Stimulated activated CD4-positive, alpha-beta T cell treated with anti-CD3 and anti-CD28 coated beads, Interleukin-12 subunit alpha, Interleukin-12 subunit beta, amount 100 ng/mL, for 4 hours (primary cell): ENCODE measurements around the gene PACSIN1.
"Not testable (repeated sequence)": the region's sequence is repeated elsewhere in the genome, so short reads cannot be mapped to it uniquely, and the experiment has no call there.

Source experiments
- DNase-seq: peaks from one replicate; pipeline ENCODE4 v3.0.0-alpha.2; 2020

Gene PACSIN1

DNA sequence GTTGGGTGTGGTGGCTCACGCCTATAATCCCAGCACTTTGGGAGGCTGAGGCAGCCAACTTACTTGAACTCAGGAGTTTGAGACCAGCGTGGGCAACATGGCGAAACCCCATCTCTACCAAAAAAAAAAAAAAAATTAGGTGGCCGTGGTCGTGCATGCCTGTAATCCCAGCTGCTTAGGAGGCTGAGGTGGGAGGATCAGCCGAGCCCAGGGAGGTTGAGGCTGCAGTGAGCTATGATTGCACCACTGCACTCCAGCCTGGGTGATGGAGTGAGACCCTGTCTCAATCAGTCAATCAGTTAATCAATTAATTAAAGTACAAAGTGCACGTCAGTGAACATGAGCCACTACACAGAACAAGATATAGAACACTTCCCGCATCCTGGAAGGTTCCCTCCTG, 21.0 kb downstream of the PACSIN1 start:
- DNase-seq: not testable (repeated sequence)

DNA sequence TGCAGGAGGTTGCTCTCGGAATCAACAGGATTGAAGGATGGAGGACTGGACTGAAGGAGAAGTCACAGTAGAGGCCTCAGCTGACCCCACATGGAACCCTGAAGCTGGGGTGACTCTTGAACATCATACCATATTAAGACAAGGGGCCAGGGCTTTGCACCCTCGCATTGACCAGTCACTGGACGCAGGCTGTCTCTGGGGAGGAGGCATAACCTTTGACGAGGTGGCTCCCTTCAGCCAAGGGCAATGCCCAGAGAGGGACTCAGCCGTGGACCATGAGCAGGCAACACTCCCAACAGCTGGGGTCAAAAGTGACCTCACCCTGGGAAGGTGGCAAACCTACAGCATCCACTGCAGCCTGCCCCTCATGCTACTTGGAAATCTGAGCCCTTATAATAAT, 21.7 kb downstream of the PACSIN1 start:
- DNase-seq: no peak

DNA sequence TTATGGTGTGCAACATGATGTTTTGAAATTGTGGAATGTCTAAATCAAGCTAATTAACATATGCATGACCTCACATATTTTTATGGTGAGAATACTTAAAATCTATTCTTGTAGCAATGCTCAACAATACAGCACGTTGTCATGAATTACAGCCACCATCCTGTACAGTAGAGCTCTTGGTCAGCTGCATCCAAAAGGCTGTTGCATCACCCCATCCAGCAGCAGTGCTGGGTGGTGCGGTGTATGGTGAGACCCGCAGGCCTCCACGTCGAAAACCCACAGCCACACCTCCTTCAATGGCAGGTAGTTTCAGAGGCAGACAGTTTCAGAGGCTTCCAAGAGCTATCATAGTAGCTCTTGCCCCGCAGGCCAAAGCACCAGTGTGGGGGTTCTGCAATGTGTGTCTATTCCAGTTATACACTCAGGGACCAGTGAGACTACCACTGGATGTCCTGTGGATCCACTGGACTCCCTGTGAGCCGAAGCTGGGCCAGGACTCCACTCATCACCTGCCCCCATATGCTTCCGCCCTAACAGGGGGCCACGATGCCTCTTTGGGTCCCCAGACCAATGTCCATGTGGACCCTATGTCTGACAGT, 23.4 kb downstream of the PACSIN1 start:
- no peak for DNase-seq

DNA sequence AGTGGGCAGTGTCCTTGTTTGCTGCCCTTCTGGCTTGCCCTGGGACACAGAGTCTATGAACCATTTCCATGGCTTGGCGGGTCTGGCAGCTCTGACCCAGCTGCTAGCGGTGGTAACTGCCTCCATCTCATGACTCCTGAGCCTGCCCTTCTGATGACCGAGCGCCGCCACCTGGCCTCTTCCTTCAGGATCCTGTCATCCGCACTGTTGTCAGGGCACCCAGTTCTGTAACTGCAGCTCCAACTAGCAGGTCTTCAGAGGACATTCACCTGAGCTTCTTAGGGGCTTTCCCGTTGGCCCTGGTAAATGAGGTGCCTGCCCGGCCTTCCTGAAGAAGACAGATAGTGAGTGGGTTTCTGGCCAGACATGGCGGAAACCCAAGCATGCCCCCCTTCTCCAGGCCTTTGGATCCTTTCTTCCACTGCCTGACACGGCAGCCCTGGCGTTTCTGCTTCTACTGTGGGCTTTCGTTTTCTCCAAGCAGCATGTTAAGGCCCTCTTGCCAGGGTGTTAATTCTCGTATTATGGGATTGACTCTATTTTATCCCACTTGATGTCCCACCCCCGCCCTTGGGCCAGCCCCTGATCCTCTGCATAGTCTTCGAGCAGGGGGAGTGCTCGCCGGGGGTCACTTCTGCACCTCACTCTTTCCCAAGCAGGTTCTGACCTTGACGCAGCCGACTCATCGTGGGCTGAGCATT, 24.7 kb downstream of the PACSIN1 start:
- DNase-seq: no peak

DNA sequence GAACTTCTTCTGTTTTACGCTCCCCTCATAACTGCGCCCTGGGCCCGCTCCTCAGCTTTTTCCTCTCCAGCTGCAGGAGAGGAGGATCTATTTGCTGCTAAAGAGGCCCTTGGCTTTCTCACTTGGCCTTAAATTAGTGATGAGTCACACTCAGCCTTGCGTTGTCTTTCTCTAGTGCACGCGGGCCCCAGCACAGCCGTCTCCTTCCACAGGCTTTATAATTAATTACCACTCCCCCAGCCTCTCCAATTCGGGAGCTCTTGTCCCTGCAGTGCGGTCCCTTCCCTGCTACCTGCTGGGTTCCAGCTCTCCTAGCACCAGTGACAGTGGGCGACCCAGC, 25.2 kb downstream of the PACSIN1 start:
- DNase-seq: no peak

DNA sequence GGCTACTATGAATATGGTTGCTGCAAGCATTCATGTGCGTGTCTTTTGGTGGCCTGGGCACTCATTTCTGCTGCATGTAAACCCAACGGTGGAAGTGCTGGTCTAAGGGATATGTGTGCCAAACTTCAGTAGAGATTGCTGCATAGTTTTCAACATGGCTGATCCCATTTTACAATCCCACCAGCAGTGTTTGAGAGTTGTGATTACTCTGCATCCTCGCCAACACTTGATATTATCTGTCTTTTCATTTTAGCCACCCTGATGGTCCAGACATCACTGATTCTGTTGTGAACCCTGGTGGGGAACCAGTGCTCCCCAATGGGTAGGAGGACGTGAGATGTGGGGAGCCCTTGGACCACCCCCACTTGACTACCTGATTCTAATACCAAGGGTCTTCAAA, 27.5 kb downstream of the PACSIN1 start:
- no peak for DNase-seq

DNA sequence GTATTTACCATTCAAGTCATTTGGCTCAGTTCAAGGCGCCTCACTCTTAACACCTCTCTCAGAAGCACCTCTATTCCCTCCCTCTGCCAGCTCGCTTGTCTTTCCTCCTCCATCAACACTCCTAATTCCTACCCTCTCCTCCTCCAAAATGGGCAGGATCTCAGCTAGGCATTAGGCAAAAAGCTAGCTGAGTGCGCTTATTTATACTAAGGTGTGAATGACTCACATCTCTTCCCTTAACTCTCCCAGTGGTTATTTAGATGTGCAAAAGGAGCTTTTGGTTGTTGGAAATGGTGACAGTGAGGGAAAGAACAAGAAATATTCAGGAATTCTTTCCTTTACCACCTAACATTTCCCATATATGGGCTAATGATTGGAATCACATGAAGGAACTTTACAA, 29.1 kb downstream of the PACSIN1 start:
- DNase-seq: no peak

DNA sequence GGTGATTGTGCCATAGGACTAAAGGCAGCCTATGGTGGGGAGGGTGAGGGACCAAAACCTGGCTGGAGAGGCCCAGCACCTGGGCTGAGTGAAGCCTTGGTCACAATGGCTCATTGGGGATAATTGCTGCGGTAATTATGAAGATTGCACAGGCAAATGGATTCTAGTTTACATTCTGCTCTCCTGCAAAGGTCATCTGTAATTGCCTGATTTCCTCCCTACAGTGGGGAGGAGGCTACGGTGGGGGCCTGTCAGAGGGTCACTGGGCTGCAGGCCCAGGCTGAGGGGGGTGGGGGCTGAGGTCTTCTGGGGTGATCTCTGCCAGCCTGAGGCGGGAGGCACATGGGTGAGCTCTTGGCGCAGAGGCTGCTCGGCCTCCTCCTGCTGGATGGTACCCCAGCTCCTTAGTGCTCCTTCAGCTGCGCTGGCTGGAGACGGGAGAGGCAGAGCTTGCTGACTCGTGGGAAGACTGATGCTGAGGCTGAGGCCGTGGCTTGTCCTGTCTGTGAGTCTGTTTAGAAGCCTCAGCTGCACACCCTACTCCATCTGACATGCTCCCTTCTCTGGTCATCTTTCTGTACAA, 30.3 kb downstream of the PACSIN1 start:
- DNase-seq: no peak

DNA sequence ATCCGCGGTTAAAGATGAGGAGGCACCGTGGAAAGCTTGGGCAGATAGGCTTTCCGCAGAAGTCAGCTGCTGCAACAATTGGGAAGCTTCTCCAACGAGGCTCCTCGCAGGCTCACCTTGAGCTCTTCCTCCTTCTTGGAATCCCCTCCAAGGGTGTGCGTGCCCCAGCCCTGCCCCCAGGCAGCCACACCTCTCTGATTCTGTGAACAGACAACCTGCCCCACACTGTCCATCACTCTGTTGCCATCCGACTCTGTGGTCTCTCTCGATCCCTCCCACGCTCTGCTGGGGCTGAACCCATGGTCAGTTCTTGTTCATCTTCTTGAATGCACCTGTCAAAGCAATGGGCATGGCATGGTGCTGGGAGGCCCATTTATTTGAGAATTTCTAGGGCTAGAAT, 31.5 kb downstream of the PACSIN1 start:
- DNase-seq: no peak

DNA sequence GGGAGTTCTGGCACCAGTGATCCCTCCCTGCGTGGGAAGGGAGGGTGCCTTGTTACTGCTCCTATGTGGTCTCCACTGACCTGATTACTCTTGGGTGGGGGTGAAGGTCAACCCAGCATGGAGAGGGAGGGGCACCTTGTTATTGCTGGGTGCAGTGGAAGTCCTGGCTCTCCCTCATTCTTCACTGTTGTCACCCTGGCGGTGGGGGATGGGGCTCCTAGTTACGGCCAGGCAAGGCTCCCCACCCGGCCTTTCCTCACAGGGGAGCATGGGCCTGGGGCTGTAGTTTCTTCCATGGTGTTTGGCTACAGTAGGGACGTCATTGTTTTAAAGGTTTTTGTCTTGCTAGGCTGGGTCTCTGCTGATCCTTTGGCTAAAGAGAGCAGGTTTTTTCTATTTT, 40.8 kb downstream of the PACSIN1 start:
- no peak for DNase-seq

DNA sequence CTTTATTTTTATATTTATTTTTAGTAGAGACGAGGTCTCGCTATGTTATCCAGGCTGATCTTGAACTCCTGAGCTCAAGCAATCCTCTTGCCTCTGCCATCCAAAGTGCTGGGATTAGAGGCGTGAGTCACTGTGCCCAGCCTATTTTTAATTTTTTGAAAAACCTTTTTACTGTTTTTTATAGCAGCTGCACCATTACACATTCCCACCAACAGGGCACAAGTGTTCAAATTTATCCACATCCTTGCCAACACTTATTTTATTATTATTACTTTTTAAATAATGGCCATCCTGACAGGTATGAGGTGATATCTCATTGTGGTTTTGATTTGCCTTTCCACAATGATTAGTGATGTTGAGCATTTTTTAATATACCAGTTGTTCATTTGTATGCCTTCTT, 42.5 kb downstream of the PACSIN1 start:
- no peak for DNase-seq

DNA sequence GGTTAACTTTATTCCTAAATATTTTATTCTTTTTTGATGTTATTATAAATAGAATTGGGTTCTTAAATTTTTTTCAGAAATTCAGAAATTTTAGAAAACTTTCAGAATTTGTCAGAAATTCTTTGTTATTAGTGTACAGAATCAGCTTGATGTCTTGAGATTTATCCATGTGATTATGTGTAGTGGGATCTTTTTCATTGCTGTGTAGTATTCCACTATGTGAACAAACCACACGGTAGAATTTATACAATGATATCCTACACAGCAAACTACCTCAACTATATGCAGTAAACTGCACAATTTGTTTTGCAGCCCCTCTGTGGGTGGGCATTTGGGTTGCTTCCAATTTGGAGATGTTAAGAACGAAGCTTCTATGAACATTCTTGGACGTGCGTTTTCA, 43.9 kb downstream of the PACSIN1 start:
- no peak for DNase-seq

DNA sequence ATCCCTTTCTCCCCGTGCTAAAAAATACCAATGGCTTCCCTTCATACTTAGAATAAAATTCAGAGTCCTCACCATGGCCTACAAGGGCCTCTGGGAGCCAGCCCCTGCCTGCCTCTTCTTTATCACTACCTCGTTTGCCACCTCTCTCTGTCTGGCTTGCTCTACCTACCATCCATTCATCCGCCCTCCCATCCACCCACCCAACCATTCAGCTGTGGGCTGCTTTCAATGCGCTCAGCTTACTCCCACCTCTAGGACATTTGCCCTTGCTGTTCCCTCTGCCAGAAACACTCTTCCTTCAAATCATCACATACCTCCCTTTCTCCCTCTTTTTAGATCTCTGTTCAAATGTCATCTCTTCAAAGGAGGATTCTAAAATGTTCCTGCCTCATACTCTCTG, 44.4 kb downstream of the PACSIN1 start:
- no peak for DNase-seq

DNA sequence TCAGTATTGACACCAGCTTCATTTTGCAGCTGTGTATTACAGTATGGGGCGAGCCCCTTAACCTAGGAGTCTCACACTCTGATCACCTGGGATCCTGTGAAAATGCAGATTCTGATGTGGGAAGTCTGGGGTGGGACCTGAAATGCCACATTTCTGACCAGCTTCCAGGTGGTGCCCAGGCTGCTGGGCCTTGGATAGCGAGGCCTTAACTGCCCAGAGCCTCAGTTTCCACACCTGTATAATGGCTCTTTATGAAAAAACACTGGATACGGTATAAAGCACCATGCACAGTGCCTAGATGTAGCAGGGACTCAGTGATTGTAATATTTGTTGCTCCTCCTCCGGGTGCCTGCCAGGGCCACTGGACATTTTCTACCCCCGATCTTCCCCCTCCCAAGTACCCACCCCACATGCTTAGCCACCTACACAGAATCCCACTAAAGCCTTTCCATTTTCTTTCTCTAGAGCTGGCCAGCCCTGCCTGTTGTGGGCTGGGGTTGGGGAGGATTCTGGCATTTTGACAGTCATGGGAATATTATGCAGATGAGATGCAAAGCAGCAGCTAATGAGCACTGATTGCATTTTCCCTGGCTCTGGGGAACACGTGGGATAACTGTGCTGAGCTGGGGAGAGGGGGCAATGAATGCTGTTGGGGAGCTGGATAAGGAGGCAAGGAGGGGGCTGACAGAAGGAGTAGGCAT, 45.5 kb downstream of the PACSIN1 start:
- DNase-seq: no peak

DNA sequence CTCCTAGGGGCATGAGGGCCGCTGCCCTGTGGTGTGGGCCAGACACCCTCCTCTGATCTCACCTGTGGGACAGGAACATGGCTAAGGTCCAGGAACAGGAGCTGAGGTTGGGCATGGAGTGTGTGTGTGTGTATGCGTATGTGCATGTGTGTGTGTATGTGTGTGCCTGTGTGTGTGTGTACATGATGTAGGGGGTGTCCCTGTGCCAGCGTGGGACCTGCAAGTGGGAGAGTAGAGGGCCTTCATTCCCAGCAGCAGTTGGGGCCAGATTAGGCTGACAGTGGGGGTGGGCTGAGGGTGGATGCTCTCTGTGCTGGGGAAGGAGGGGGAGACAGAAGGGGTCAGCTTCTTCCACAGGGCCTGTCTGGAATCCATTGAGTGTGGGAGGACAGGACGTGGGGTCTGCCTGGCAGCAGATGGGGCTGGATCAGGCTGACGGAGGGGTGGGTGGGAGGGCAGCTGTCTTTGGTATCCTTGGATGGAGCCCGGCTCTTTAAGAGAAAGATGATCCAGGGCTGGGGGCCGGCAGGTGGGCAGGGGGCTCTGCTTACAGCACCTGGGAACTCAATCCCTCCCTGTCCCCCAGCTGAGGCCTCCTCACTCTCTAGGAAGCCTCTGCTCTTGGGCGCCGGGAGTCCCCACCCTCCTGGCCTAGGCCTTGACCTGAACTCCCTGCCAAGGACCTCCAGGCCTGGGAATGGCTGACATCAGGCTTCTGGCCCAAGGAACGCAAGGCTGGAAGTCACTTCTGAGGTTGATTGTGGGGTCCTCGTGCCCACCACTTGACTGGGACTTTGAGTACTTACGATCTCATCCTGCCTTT, 46.2 kb downstream of the PACSIN1 start:
- DNase-seq: no peak

DNA sequence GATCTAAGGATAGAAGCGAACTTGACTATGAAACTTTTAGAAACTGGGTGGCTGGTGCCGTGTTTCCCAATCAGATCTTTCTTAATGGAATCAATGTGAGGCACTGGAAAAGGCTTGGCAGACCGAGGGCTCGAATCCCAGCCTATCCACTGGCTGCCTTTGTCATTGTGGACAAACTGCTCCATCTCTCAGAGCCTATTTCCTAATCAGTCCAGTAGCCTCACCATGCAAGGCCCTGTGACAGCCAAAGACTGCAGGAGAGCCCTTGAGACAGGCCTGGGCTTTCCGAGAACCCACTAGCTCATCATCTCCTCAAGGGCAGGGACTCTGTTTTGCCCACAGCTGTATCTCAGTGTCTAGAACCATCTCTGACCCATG, 46.9 kb downstream of the PACSIN1 start:
- no peak for DNase-seq

DNA sequence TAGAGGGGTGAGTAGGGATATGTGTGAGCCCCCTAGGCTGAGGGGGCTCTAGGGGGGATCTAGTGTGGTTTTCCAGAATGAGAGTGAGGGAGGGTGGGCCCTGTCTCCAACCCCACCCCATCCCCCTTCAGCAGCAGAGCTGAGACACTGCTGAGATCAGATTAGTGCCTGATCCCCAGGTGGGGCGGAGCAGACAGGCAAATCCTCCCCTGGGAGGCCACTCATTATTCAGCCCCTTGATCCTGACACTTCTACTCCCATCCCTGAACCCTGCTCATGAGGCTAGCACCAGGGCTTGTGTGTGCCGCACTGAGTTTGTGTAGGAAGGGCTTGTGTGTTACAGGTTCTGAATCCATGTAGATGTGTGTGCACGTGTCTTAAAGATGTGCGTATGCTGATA, 47.8 kb downstream of the PACSIN1 start:
- DNase-seq: no peak

DNA sequence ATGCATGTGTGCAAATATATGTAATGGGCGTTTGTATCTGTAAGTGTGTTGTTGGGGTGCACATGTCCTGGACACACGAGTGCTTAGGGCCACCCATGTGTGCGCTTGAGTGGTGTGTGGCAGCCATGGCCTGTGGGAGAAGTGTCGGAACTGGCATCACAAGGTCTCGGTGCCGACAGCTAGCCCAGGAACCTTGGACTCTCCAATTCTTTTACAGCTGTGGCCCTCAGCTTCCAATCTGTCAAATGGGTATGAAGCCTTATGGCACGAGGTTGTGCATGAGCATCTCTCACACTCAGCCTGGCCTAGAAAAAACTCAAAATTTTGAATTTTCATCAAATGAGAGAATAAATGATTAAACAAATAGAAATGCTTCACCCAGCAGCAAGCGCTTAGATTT, 48.2 kb downstream of the PACSIN1 start:
- no peak for DNase-seq

DNA sequence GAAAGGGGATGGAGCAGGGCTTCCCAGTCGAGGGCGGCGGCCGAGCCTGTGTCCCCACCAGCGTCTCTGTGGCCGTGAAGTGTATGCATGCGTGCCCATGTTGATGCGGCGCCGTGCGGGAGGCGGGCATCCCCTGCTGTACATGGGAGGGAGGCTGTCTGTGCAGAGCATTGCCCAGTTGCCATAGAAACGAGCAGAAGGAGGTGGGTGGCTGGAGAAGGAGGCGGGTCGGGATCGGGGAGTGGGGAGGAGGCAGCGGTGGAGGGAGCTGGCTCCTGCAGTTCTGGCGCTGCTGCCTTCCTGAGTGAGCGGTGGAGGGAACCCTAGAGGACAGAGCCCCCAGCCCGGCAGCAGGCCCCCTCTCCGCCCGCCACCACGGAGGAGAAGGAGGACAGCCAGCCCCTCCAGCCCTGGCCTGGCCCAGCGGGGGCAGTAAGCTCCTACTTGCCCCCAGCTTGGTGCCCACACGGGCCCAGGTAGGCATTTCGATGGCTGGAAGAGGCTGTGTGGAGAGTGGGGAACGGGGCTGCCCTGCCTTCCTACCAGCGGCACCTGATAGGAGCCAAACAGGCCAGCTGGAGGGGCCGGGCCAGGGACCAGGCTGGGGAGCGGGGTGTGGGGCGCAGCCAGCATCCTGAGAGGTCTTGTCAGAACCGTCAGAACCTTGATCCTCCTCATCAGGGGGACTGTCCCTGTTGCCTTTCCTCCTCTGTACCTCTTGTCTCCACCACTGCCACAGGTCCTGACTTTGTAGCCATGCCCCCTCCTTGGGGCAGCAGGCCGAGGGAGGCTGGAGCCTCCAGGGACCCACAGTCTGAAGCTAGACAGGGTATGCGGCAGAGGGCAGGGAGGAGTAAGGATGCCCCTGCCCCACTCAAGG, 49.0 kb downstream of the PACSIN1 start:
- no peak for DNase-seq

DNA sequence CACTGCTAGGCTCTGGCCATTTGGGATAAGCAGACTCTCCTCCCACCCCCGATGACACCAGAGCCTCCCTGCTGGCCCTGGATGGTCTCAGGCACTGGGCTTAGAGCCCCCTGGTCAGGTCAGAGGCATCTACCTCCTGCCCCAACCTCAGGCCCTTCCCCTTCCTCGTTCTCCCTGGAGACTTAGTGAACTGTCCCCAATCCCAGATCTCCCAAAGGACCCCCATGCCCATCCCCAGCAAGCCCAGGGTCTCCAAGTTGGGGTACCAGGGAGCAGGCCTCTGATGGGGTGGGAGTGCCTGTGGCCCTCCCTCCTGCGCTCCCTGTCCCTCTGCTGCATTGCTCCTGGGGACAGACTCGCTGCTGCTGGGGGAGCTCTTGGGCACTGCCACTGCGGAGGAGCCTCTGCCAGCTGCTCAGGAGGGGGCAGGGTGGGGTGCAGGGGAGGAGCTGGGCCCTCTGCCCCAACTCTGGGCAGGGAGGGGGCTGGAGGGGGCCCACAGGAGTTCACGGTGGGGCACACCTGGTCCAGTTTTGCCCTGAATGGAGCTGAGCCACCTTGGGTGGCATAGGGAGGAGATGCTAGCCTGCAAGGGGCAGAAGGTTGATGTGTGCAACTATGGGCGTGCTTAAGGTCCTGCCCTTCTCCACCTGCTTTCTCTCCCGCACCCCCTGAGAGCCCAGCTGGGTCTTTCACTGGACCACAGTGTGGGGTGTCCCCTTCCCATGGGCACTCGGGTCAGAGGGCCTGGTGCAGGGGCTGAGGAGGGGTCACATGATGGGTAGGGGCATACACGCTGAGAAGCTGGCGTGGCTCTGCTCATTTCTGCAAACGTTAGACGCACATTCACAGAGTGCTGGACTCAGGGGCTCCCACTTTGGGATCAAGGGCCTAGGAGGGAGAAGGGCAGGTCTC, 49.9 kb downstream of the PACSIN1 start:
- no peak for DNase-seq
